ENCODE results near the gene NR2F6.

NR2F6 gene

DNA sequence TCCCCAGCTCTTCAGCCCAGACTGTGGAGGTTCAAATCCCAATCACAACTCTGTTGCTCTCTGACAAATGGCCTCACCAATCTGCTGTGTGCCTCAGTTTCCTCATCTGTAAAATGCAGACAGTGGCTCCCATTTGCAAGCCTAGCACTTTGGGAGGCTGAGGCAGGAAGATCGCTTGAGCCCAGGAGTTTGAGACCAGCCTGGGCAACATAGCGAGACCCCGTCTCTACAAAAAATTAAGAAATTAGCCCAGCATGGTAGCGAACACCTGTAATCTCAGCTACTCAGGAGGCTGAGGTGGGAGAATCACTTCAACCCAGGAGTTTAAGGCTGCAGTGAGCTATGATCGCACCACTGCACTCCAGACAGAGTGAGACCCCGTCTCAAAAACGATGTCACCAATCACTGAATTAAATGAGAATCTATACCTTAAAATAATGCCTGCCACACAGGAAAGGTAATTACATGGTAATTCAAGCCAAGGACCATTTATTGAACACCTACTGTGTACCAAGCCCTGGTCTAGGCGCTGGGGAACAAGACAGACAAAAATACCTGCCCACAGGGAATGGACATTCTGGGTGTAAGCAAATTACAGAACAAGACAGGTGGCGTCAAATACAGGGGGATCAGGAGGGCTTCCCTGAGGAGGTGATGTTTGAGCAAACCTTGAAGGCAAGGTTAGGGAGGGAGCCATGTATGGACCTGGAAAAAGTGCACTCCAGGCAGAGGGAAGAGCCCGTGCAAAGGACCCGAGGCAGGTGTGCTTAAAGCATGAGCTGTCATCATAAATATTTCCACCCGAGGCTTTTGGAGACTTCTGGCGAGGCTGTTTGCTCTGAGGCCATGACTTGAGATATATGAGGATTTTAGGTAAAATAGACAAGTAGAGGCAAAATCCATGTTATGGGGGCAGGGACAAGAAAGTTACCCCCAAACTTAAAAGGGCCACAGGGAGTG is 7.7 kb downstream of the NR2F6 start:
- no peak for DNase-seq

DNA sequence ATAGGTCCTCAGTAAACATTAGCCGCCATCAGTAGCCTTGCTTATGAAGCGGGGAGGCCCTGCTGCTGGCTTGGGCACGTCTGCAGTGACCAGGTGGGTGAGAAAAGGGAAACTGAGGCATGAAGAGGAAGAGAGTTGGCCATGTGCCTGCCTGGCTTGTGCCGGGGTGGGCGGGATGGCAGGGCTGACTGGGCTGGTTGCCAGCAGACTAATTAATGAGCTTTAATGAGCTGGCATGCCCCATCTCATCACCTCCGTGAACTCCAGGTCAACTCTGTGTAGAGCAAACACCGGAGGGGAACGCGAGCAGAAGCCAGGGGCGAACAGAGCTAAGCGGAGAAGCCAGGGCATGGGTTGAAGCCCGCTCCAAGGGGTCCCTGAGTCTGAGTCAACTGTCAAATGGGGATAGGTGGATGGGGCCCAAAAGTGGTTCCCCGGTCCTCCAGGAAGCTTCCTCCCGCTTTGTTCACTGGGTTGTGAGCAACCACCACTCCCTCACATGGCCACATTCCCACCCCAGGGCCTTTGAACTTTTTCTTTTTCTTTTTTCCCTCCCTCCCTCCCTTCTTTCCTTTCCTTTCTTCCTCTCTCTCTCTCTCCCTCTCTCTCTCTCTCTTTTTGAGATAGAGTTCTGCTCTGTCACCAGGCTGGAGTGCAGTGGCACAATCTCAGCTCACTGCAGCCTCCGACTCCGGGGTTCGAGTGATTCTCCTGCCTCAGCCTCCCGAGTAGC is 8.7 kb downstream of the NR2F6 start:
- no peak for TF ChIP-seq POLR2A (IDR thresholded peaks at IDR 0.05; ENCODE audit: low read length)
- no peak for TF ChIP-seq GATA1 (IDR thresholded peaks at IDR 0.05; ENCODE audit: low read depth, low read length)
- no peak for DNase-seq

More for the DNA sequence above, 7.7 kb downstream of the NR2F6 start:
- TF ChIP-seq POLR2A (IDR thresholded peaks at IDR 0.05; ENCODE audit: low read length) (no peak), GATA1 (IDR thresholded peaks at IDR 0.05; ENCODE audit: low read depth, low read length) (no peak)

DNA sequence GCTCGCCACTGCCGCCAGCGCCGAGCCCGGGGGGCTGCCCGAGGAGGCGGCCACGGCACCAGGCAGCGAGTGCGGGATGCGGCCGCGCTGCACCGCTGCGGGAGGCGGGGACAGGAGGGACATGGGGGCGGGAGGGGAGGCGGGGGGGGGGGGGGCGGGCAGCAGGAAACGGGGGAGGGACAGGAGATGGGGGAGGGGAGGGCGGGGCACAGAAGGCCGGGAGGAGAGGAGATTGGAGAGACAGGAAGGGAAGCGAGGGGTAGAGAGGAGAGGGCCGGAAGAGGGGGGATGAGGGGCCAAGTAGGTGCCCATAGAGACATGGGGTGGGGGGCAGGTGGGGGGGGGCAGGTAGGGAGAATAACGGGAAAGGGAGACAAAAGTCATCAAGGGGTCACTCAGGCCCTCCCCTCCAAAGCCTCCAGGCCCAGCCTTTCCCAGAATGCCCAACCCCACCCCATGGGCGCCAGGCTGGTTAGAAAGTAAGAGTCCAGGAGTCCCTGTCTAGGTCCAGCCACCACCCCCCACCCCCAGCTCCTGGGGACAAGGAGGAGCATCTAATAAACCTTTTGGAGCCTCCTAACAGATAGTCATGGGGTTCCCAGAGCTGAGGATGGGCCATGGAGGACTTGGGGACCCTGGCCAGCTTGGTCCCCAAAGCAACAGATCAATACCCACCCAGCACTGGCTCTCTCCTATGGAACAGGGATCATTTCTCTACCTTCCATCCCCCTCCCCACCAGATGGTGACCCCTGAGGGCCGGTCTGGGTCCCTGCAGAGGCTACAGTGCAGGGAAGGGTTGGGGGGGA is 9.5 kb downstream of the NR2F6 start:
- peak in 1 of 2 experiments; percentile 66 for DNase-seq
- no peak for TF ChIP-seq GATA1 (IDR thresholded peaks at IDR 0.05; ENCODE audit: low read depth, low read length)
- no peak for TF ChIP-seq POLR2A (IDR thresholded peaks at IDR 0.05; ENCODE audit: low read length)

DNA sequence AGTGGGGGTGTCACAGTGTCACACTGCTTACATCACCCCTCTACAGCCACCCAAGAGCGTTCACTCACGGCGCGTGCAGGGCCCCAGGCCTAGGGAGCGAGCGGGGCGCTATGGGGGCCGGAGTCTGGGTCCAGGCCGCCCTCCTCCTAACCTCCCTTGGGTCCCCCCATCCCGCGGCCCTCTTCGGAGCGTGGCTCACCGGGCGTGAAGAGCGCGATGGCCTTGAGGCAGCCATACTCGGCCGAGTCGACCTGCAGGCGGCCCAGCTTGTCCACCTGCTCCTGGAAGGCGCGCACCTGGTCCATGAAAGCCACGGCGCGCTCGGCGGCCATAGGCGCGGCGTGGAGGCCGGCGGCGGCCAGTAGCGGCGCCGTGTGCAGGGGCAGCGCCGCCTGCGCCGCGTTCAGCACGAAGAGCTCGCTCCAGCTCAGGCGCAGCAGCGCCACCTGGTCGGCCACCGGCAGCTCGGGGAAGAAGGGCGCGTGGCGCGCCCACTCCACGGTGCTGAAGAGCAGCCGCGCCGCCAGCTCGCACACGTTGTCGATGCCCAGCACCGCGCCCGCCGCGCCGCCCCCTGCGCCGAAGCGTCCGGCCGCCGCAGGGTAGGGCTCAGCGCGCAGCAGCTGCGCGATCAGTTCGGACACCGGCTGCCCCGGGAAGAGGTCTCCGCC is 10.3 kb downstream of the NR2F6 start:
- TF ChIP-seq POLR2A (IDR thresholded peaks at IDR 0.05; ENCODE audit: low read length) (no peak), GATA1 (IDR thresholded peaks at IDR 0.05; ENCODE audit: low read depth, low read length) (no peak)
- peak; percentile 84 to 90 for DNase-seq

DNA sequence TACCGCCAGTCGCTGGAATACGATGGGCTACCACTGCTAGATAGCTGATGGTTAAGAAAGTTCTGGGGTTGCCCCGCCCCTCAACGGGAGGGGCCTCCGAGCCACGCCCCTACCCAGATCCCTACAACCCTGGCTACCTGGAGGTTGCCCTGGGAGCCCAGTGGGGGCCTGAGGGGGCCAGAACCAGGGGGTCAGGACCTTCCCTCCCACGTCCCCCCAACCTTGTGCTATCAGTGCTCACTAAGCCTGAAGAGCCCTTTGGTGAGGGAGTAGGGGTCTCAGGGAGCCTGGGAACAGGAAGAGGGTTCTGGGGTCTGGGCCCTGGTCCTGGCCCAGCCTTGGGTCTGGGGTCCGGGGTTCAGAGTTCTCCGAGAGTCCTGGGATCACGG is 10.8 kb downstream of the NR2F6 start:
- peak; percentile 73 to 83 for DNase-seq
- TF ChIP-seq POLR2A (IDR thresholded peaks at IDR 0.05; ENCODE audit: low read length) (peak; percentile 43), GATA1 (IDR thresholded peaks at IDR 0.05; ENCODE audit: low read depth, low read length) (no peak)

DNA sequence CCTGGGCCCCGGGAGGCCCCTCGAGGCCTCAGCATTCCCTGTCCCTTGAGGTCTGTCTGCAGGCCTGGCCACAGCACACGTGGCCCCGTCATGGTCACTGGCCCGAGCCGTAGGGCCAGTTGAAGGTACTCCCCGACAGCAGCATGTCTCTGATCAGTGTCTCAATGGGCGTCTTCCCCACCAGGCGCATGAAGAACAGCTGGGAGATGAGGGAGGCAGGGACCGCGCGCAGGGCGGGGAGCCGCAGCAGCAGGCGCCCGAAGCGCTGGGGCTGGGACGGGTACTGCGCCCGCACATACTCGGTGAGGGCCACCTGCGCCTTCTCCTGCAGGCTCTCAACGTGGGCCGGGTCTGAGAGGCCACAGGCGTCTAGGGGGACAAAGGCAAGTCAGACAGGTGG is 13.5 kb downstream of the NR2F6 start:
- TF ChIP-seq GATA1 (IDR thresholded peaks at IDR 0.05; ENCODE audit: low read depth, low read length) (no peak), POLR2A (IDR thresholded peaks at IDR 0.05; ENCODE audit: low read length) (no peak)
- no peak for DNase-seq

DNA sequence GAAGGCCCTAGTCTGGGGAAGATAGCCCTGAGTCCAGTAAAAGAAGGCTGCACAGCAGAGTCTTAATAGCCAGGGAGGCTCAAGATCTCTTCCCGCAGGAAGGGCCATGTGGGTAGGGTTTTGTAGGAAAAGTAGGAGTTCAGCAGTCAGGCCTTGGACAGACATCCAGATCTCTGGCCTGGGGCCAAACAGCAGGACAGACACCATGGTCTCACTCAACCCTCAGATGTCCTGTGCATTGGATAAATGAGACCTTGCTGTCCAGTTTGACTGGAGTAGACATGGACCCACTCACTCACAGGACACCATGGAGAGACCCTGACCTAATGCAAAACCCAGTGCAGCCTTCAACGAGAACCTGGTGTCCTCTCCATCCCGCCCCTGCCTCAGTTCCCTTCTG is 15.8 kb downstream of the NR2F6 start:
- no peak for DNase-seq
- no peak for TF ChIP-seq POLR2A (IDR thresholded peaks at IDR 0.05; ENCODE audit: low read length)

DNA sequence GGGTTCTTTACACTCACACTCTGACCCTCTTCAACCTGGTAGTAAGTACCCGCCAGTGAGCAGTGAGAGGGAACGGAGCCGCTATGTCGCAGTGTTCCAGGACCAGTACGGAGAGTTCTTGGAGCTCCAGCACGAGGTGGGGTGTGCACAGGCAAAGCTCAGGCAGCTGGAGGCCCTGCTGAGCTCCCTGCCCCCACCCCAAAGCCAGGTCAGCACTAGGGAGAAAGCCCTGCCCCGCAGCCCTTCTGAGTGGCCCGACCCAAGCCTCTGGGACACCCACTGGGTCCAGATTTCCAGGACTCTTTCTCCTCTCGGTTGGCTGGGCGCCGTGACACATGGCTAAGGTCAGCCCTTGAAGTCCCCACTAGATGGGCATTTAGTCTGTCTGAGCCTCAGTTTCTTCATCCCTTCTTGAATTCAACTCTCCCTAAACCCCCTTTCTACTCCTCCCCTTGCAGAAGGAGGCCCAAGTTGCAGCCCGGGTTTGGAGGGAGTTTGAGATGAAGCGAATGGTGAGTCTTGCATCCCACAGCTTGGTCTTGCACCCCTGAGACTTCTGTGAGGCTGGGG is 17.8 kb downstream of the NR2F6 start:
- TF ChIP-seq GATA1 (IDR thresholded peaks at IDR 0.05; ENCODE audit: low read depth, low read length) = no peak
- TF ChIP-seq POLR2A (IDR thresholded peaks at IDR 0.05; ENCODE audit: low read length) = no peak
- DNase-seq = no peak

DNA sequence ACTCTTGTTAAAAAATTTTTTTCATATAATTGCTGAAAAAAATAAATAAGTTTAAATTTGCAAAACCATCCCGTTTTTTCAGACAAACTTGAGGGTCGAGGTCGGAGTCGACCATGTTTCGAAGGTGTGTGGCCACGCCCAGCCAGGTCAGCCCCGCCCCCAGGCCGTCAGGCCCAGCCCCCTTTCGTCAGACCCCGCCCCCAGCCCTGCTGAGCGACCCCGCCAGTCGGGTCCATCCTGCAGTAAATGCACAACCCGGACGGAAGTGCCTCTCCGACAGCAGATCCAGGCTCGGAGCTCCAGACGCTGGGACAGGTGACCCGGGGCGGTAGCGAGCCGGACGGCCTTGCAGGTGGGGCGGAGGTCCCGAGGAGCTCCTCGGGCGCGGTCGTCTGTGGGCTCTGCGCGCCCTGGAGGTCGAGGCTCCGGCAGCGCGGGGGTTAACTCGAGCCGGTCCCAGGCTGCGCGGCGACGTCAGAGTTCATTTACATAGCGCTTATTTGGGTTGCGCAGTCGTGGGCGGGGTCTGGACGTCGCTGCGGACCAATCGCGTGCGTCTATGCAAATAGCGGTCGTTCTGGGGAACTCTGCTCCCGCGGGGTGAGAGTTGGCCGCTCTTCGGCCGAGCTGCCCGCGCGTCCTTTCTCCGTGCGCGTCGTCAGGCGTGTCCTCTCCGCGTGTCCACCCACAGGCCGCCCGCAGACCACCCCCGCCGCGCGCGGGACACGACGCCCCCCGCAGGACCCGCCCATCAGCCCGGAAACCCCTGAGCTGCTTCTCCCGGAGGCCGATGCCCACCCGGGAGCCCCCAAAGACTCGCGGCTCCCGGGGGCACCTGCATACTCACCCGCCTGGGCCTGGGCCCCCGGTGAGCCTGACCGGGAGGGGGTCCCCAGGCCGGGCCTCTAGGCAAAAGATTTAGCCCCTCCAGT is 19.5 kb downstream of the NR2F6 start, which contains the start of gene OCEL1:
OCEL1 (plus strand) TSS at position 225 of the 932 bp plus-strand sequence; CDS start at position 247, 22 bp downstream.
- peak; percentile 99 for DNase-seq
- TF ChIP-seq POLR2A (IDR thresholded peaks at IDR 0.05; ENCODE audit: low read length) = peak; percentile 71
- no peak for TF ChIP-seq GATA1 (IDR thresholded peaks at IDR 0.05; ENCODE audit: low read depth, low read length)

DNA sequence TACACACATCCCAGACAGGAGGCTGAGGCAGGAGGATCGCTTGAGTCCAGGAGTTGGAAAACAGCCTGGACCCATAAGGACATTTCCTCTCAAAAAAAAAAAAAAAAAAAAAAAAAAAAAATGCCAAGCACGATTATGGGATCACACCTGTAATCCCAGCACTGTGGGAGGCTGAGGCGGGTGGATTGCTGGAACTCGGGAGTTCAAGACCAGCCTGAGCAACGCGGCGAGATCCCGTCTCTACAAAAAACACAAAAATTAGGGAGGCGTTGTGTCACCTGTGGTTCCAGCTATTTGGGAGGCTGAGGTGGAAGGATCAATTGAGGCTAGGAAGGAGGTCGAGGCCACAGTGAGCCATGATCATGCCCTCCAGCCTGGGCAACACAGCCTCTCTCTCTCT is 20.7 kb downstream of the NR2F6 start:
- TF ChIP-seq GATA1 (IDR thresholded peaks at IDR 0.05; ENCODE audit: low read depth, low read length) (no peak), POLR2A (IDR thresholded peaks at IDR 0.05; ENCODE audit: low read length) (no peak)
- DNase-seq = no peak

DNA sequence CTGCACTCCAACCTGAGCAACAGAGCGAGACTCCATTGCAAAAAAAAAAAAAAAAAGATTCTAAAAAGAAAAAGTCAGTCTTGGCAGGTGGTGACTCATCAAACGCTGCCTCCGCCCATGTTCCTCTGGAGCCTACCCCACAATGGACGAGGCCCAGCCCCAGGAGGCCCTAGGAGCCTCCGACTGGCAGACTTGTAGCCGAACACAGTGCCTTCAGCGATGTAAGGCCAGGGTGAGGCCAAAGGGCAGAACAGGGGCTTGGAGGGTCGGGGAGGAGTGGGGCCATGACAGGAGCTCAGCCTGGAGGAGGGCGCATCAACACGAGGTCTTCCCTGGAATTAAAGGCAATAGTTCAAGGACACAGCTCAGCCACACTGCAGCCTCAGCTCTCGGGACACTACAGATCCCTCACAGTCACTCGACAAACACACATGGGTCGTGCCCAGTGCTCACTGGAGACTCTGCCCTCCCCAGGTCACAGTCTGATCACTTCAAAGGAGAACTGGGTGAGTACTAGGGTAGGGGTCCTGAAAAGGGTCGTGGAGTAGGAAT is 25.4 kb downstream of the NR2F6 start:
- TF ChIP-seq GATA1 (IDR thresholded peaks at IDR 0.05; ENCODE audit: low read depth, low read length) = no peak
- peak; percentile 62 for TF ChIP-seq POLR2A (IDR thresholded peaks at IDR 0.05; ENCODE audit: low read length)
- peak; percentile 72 to 85 for DNase-seq

DNA sequence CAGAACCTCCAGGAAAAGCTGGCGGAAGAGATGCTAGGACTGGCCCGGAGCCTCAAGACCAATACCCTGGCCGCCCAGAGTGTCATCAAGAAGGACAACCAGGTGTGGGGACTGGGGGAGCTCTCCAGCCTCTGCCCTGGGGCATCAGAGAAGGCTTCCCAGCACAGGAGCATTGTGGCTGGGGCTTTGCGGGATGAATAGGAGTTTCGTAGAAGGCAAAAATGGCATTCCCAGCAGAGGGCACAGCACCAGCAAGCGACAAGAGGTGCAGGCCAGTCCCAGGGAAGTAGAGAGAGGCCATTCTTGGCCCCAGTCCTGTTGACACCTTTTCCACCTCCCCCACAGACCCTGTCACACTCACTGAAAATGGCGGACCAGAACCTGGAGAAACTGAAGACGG is 26.4 kb downstream of the NR2F6 start:
- no peak for DNase-seq

More for the DNA sequence above, 26.4 kb downstream of the NR2F6 start:
- TF ChIP-seq GATA1 (IDR thresholded peaks at IDR 0.05; ENCODE audit: low read depth, low read length) = no peak
- TF ChIP-seq POLR2A (IDR thresholded peaks at IDR 0.05; ENCODE audit: low read length) = no peak
